HG03025 (cell line): Measurements from ENCODE around the gene AK3.

Source experiments
- ATAC-seq: cut with Tn5 transposase; IDR thresholded peaks from one replicate; pipeline ENCODE4 v1.9.1; 2021; ENCODE audit warnings: mild to moderate bottlenecking, moderate library complexity; ENCODE audit not compliant: unreplicated experiment, low FRiP score

AK3 gene

GRCh38 chr9:4750023-4750673 lies 9.1 kb upstream of the AK3 start:
- no peak for ATAC-seq

DNA sequence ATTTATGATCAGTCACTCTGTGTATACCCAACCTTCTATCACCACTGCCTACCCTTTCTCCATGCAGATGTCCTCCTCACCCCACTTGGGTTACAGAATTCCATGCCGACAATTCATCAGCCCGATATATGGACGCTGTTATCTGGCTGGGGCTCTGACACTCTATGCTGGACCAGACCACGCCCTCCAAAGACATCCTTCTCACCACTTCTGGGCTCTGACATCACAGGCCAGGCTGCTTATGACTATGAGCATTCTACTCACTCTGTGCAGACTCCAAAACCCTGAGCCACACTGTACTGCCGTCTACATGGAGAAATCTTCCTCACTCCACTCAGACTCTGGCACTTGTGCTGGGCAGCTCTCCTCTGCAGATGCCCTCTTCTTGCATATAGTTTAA lies 7.6 kb upstream of the AK3 start:
- ATAC-seq: no peak

GRCh38 chr9:4746278-4747030 lies 5.5 kb upstream of the AK3 start:
- ATAC-seq: no peak

GRCh38 chr9:4743131-4743875 lies 2.3 kb upstream of the AK3 start:
- ATAC-seq: no peak

DNA sequence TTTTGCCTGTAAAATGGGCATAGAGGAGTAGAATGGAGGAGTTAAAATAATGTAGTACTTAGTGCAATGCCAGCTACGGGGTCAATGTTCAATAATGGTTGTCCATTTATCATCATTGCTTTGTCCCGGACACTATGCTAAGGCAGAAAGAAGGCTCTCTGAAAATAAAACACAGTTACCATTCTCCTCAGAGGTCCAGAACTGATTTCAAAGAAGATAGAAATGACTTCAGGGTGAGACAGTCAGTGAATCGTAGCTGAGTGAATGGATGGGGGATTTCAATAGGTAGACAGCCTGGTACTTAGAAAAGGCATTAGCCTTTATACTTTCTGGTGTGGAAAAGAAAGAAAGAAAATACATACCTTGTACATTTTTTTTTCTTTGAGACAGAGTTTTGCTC lies 1.2 kb upstream of the AK3 start:
- ATAC-seq: no peak

GRCh38 chr9:4741365-4742089 lies 525 bp upstream of the AK3 start:
- peak; percentile 9 for ATAC-seq

GRCh38 chr9:4740388-4740637 lies 689 bp downstream of the AK3 start:
- no peak for ATAC-seq

GRCh38 chr9:4739587-4740387 lies 1.2 kb downstream of the AK3 start:
- ATAC-seq: no peak

DNA sequence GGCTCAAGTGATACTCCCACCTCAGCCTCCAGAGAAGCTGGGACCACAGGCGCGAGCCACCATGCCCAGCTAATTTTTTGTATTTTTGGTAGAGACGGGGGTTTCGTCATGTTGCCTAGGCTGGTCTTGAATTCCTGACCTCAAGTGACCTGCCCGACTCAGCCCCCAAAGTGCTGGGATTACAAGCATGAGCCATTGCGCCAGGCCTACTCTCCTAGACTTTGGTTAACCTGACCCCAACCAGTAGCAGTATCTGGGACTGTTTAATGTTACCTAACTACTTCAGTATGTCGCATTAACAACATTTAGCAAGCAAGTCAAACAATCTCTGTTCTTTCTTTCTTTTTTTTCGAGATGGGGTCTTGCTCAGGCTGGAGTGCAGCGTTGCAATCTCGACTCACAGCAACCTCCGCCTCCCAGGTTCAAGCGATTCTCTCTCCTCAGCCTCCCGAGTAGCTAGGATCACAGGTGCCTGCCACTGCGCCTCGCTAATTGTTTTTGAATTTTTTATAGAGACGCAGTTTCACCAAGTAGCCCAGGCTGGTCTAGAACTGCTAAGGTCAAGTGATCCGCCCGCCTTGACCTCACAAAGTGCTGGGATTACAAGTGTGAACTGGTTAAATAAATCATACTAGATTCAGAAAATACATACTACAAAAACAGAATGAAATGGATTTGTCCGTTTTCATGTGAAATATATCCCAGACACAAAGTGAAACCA lies 2.0 kb downstream of the AK3 start:
- no peak for ATAC-seq

DNA sequence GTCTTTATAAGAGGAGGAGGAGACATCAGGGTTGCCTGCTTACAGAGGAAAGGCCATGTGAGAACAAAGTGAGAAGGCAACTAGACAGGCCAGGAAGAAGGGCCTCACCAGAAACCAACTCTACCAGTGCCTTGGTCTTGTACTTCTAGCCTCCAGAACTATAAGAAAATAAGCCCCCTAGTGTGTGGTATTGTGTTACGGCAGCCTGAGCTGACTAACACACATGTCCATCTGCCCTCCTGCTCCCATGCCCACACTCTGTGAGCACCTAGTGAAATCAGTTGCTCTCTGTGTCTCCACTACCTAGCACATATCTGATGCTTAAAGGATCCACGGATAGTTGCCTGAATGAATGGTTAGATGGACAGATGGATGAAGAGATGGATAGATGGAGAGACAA lies 6.9 kb downstream of the AK3 start:
- no peak for ATAC-seq

- no peak for ATAC-seq
These were observed 8.1 kb downstream of the AK3 start for GRCh38 chr9:4732890-4733289.

GRCh38 chr9:4727593-4727992 lies 13.4 kb downstream of the AK3 start:
- ATAC-seq: no peak

- no peak for ATAC-seq
These were observed 15.1 kb downstream of the AK3 start for GRCh38 chr9:4725706-4726442.

- no peak for ATAC-seq
These were observed 19.3 kb downstream of the AK3 start for GRCh38 chr9:4721736-4722135.

DNA sequence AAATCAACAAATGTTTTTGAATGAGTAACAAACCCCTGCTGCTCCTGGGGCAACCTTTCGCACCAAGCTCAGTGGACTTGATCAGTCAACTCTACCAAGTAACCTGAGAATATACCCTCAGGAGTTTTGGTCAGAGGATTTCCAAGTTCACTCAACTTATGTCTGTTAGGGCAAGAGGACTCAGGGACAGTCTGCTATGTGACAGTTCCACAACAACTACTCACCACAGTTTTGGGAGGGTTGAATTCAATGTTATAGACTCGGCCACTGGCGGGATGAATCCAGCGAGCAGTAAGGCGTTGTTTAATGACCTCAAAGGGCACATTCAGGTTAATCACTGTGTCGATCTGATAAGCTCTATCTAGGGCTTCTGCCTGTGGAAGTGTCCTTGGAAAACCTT lies 22.1 kb downstream of the AK3 start:
- no peak for ATAC-seq

DNA sequence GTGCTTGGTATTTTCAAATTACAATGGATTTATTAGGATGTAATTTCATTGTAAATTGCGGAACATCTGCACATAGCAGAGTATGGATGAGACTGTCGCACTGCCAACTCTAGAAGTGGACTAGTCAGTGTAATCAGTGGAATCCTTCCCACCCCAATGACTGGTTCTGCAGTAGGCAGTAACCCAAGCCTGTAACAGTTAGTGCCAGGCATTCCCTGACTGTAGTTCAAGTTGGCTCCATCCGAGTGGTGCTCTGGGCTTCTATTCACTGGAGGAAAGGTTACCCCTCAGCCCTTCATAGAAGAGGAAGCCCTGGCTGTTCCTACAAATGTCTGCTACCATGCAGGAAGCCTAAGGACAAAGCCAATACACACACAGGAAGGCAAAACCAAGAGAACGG lies 23.2 kb downstream of the AK3 start:
- ATAC-seq: no peak

DNA sequence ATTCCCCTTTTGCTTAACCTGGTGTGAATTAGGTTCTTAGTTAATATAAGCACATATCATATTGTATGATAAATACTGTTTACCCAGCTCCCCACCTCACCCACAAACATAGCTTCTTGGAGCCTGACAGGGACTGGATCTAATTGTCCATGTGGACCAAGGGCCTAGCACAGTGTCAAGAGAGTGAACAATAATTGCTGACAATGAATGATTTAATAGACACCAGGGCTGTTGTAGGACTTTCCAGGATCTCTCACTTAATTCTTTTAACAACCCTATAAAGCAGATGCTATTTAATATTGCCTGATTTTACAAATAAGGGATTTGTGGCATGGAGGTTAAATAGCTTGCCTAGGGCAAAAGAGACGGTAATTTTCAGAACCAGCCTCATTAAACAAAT lies 24.8 kb downstream of the AK3 start:
- no peak for ATAC-seq

DNA sequence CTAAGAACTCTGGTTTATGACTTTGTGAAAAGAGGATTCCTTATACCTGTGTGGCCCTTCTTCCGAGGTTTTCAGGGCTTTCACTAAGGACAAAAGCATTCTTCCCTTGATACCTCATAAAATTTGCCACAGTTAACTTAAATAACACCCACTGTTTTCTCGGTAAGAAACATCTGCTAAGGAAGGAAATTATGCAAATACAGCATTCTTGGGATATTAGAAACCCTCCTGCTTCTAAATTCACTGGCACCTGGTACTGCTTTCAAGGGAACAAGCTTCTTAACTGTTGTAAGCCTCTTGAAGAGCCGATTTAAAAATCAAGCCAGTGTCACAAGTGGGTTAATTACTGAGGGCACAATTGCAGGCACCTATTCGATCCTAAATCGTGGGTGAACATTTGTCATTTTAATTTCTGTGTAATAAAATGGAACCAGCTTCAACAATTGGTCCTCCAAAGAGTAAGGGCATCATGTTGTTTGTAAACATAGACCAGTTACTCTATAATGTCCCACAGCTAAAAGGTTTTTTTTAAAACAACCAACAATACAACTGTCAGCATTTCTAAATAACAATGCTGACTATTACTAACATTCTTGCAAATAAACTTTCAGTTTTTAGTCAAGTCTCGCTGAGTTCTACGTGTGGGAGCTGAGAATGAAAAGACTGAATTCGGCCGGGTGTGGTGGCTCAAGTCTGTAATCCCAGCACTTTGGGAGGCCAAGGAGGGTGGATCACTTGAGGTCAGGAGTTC lies 26.6 kb downstream of the AK3 start:
- no peak for ATAC-seq

DNA sequence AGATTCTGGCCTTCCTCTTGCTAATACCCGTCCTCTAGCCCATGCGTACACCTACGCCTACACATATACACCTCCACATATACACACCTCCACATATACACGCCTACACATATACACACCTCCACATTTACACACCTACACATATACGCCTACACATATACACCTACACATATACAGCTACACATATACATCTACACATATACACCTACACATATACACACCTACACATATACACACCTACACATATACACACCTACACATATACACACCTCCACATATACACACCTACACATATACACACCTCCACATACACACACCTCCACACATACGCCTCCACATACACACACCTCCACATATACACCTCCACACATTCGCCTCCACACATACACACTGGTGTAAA lies 27.2 kb downstream of the AK3 start:
- ATAC-seq: no peak
